SK-N-SH (cell line): ENCODE measurements around the gene LFNG. TPM values are rescaled to one million over a fixed set of nuclear protein-coding genes. Genes with fewer than 3 reads are reported as not detected.

Source experiments
- CTCF ChIA-PET: fragments of 300-600, 350-600 bp; formaldehyde crosslinking; extraction: SDS; loops from one replicate; lab custom pipeline; 2021; lab: Yijun Ruan, JAX
- POLR2A ChIA-PET: fragments of 350-600 bp; sonication (Branson Sonifier 250); formaldehyde crosslinking; extraction: SDS; loops from one replicate; lab custom pipeline; 2020; ENCODE audit warnings: antibody characterized with exemption, inconsistent platforms; lab: Yijun Ruan, JAX
- DNase-seq: peaks from one replicate; pipeline ENCODE4 v3.0.0; 2012
- H2AFZ ChIP-seq: fragments of 200-600 bp; sonication (generic); 2 replicates; pipeline ENCODE4 v1.8.1; 2016; ENCODE audit warnings: antibody characterized with exemption, mild to moderate bottlenecking, low read depth
- H3F3A ChIP-seq: fragments of 200-600 bp; sonication (generic); replicated peaks from 2 replicates; pipeline ENCODE3; 2016; ENCODE audit warnings: antibody characterized with exemption, mild to moderate bottlenecking; ENCODE audit not compliant: insufficient read depth
- H3K27ac ChIP-seq, 2 experiments: fragments of 200-500 bp in 1 of 2; fragments of 200-600 bp in 1 of 2; sonication (Bioruptor generic) in 1 of 2; sonication (generic), shearing (Covaris generic) in 1 of 2; 2 replicates each; pipeline versions ENCODE4 v1.5.1 to v1.6.1; 2014 to 2016; ENCODE audit warnings: low read depth in 2 of 2, inconsistent platforms in 1 of 2, low read length in 1 of 2, mild to moderate bottlenecking in 1 of 2, mixed read lengths in 1 of 2
- H3K27me3 ChIP-seq: fragments of 200-600 bp; sonication (generic), shearing (Covaris generic); 2 replicates; pipeline ENCODE4 v1.6.1; 2016; ENCODE audit warnings: mixed run types; ENCODE audit not compliant: insufficient read depth
- H3K36me3 ChIP-seq, 2 experiments: fragments of 200-500 bp in 1 of 2; fragments of 200-600 bp in 1 of 2; sonication (Bioruptor generic) in 1 of 2; sonication (generic) in 1 of 2; replicated peaks in 1 of 2; 2 replicates each; pipeline versions ENCODE3 to v1.5.1; 2014 to 2016; ENCODE audit warnings: low read length in 1 of 2, mild to moderate bottlenecking in 1 of 2; ENCODE audit not compliant: insufficient read depth in 2 of 2, control insufficient read depth in 1 of 2
- H3K4me1 ChIP-seq, 2 experiments: fragments of 200-500 bp in 1 of 2; fragments of 200-600 bp in 1 of 2; sonication (Bioruptor generic) in 1 of 2; sonication (generic), shearing (Covaris generic) in 1 of 2; 2 replicates each; pipeline versions ENCODE4 v1.5.1 to v1.6.1; 2014 to 2016; ENCODE audit warnings: low read depth in 1 of 2, low read length in 1 of 2, mixed run types in 1 of 2; ENCODE audit not compliant: insufficient read depth in 2 of 2, control insufficient read depth in 1 of 2
- H3K4me2 ChIP-seq: fragments of 200-600 bp; sonication (generic), shearing (Covaris generic); 2 replicates; pipeline ENCODE4 v1.6.1; 2017; ENCODE audit warnings: mixed run types
- H3K4me3 ChIP-seq, 2 experiments: fragments of 200-500 bp in 1 of 2; fragments of 200-600 bp in 1 of 2; sonication (Bioruptor generic) in 1 of 2; sonication (generic), shearing (Covaris generic) in 1 of 2; 2 replicates each; pipeline versions ENCODE4 v1.5.1 to v1.8.1; 2014 to 2016; ENCODE audit warnings: low read depth in 2 of 2, inconsistent platforms in 1 of 2, low read length in 1 of 2, mild to moderate bottlenecking in 1 of 2, mixed read lengths in 1 of 2, moderate library complexity in 1 of 2
- H3K79me2 ChIP-seq: fragments of 200-600 bp; sonication (generic); 2 replicates; pipeline ENCODE4 v1.8.1; 2017; ENCODE audit warnings: mild to moderate bottlenecking; ENCODE audit not compliant: insufficient read depth
- H3K9ac ChIP-seq: fragments of 200-600 bp; sonication (generic); 2 replicates; pipeline ENCODE4 v1.6.1; 2017; ENCODE audit warnings: mixed run types
- H3K9me2 ChIP-seq: fragments of 200-600 bp; sonication (generic); 2 replicates; pipeline ENCODE4 v1.6.1; 2017; ENCODE audit warnings: mixed run types
- H3K9me3 ChIP-seq: fragments of 200-600 bp; sonication (generic); 2 replicates; pipeline ENCODE4 v1.6.1; 2017; ENCODE audit warnings: mixed run types, mild to moderate bottlenecking, moderate library complexity
- H4K20me1 ChIP-seq: fragments of 200-600 bp; sonication (generic); 2 replicates; pipeline ENCODE4 v1.6.1; 2017; ENCODE audit warnings: mild to moderate bottlenecking, mixed run types; ENCODE audit not compliant: insufficient read depth
- EZH2phosphoT487 ChIP-seq: fragments of 200-600 bp; sonication (generic); IDR thresholded peaks from 2 replicates; pipeline ENCODE4 v1.6.1; 2017; ENCODE audit warnings: low read depth, mixed run types, mild to moderate bottlenecking, antibody characterized with exemption, moderate library complexity, borderline replicate concordance
- MEF2A ChIP-seq: IDR thresholded peaks from 2 replicates; pipeline ENCODE4 v1.4.0; 2012; ENCODE audit warnings: low read depth, borderline replicate concordance
- NFIC ChIP-seq: IDR thresholded peaks from 2 replicates; pipeline ENCODE4 v1.4.0; 2012; ENCODE audit warnings: borderline replicate concordance
- POLR2AphosphoS5 ChIP-seq: IDR thresholded peaks from 2 replicates; pipeline ENCODE4 v1.6.1; 2012; ENCODE audit warnings: low read depth, low read length
- SMC3 ChIP-seq: IDR thresholded peaks from 2 replicates; pipeline ENCODE4 v1.6.1; 2012; ENCODE audit warnings: low read depth, low read length, improper control_type of control experiment
- TAF1 ChIP-seq: IDR thresholded peaks from 2 replicates; pipeline ENCODE4 v1.6.1; 2012; ENCODE audit warnings: low read depth, mild to moderate bottlenecking, low read length, moderate library complexity, borderline replicate concordance
- WGBS: methylation state at CpG from one replicate; pipeline ENCODE4 v1.1.6; 2017; ENCODE audit warnings: low lambda C conversion rate; 5-methylcytosine and 5-hydroxymethylcytosine counted together
- polyA plus RNA-seq, 3 experiments: library from polyadenylated mRNA; depleted of rRNA; stranded (reverse); fragments of >200 nt; gene quantifications; 2 replicates each; pipeline ENCODE4 v1.2.3, GENCODE V29; 2012
- TF ChIP-seq, protein P1 (sequence below): IDR thresholded peaks from 2 replicates; pipeline ENCODE4; 2012
- TF ChIP-seq, protein P2 (sequence below): fragments of 200-600 bp; sonication (generic); IDR thresholded peaks from 2 replicates; pipeline ENCODE4 v1.6.1; 2017; ENCODE audit warnings: antibody characterized with exemption, mild to moderate bottlenecking, moderate library complexity
- TF ChIP-seq, protein P3 (sequence below): IDR thresholded peaks from 2 replicates; pipeline ENCODE4 v1.4.0; 2012; ENCODE audit warnings: low read depth

Gene LFNG
- polyA plus RNA-seq, 1 of the 3 experiments (the other 2 are of a cell fraction) = 9.4 TPM

DNA sequence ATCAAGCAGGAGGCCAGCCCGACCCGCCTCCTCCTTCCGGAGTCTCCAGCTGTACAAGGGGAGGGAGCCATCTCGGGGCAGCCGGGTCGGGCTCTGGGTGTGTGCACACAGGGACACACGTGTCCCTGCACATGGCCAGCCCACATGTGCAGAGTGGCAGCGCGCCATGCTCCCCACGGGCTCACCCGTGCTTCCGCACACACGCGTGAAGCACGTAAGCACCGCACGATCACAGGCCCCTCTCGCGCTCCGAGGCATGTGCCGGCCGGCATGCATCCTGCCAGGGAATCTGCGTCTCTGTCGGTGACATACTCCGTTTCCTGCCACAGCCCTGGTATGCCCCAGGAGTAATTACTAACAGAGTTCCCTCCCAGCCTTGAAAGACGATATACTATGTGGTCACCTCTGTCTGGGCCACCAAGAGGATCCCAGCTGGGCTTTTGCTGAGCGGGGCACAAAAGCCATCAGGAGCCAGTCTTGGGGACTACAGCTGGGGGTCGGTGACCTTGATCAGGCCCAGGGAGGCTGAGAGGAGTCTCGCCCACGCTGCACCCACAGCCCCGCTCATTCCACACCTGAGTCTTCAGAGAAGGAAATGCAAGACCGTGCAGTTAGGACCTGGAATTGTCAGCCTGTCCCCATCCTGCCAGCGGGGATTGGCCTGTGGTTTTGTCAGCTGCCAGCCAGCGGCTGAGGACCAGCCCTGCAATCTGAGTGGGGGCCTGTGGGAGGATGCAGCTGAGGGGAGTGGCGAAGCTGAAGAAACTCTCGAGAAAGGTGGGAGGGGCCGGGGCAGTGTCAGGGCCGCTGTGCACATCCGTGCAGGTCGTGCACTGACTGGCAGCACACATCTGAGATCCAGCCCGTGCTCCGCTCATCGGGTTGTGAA is 11.0 kb upstream of the LFNG start:
- no peak for DNase-seq
- no peak overlapping the region for H3K4me2 ChIP-seq
- H4K20me1 ChIP-seq = no peaks in the 10 kb centered on the region
- no peaks in the 10 kb centered on the region for H3K79me2 ChIP-seq
- H3K4me1 ChIP-seq = peaks cover 5 to 53% of the 10 kb centered on the region in 2 experiments; a peak in 2 of 4 replicates
- no peak for TF ChIP-seq SMC3
- no peak for TF ChIP-seq EZH2phosphoT487
- TF ChIP-seq, protein P1, sequence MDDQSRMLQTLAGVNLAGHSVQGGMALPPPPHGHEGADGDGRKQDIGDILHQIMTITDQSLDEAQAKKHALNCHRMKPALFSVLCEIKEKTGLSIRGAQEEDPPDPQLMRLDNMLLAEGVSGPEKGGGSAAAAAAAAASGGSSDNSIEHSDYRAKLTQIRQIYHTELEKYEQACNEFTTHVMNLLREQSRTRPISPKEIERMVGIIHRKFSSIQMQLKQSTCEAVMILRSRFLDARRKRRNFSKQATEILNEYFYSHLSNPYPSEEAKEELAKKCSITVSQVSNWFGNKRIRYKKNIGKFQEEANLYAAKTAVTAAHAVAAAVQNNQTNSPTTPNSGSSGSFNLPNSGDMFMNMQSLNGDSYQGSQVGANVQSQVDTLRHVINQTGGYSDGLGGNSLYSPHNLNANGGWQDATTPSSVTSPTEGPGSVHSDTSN = no peak
- TF ChIP-seq NFIC = no peak
- TF ChIP-seq, protein P2, sequence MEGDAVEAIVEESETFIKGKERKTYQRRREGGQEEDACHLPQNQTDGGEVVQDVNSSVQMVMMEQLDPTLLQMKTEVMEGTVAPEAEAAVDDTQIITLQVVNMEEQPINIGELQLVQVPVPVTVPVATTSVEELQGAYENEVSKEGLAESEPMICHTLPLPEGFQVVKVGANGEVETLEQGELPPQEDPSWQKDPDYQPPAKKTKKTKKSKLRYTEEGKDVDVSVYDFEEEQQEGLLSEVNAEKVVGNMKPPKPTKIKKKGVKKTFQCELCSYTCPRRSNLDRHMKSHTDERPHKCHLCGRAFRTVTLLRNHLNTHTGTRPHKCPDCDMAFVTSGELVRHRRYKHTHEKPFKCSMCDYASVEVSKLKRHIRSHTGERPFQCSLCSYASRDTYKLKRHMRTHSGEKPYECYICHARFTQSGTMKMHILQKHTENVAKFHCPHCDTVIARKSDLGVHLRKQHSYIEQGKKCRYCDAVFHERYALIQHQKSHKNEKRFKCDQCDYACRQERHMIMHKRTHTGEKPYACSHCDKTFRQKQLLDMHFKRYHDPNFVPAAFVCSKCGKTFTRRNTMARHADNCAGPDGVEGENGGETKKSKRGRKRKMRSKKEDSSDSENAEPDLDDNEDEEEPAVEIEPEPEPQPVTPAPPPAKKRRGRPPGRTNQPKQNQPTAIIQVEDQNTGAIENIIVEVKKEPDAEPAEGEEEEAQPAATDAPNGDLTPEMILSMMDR = no peak
- no peak for TF ChIP-seq POLR2AphosphoS5
- POLR2A ChIA-PET = no interaction called here
- H2AFZ ChIP-seq = no peak overlapping the region
- 85% methylated on average over 43 of the region's 43 CpGs for WGBS
- CTCF ChIA-PET = interaction anchor here (0.6 to 2.1 kb wide), 5 partner anchors 25 to 162 kb away, joined by 3 to 8 read pairs (median 3); no protein-coding TSS in a partner anchor
- H3K9ac ChIP-seq = no peak overlapping the region
- H3K9me3 ChIP-seq = no peaks in the 10 kb centered on the region
- H3K36me3 ChIP-seq = no peaks in the 10 kb centered on the region
- no peaks in the 10 kb centered on the region for H3K27me3 ChIP-seq
- H3K9me2 ChIP-seq = no peaks in the 10 kb centered on the region
- peak overlapping the region in 1 of 2 experiments; percentile 51; a peak in 2 of 4 replicates for H3K27ac ChIP-seq
- peaks cover 7% of the 10 kb centered on the region for H3F3A ChIP-seq
- H3K4me3 ChIP-seq = no peak overlapping the region

DNA sequence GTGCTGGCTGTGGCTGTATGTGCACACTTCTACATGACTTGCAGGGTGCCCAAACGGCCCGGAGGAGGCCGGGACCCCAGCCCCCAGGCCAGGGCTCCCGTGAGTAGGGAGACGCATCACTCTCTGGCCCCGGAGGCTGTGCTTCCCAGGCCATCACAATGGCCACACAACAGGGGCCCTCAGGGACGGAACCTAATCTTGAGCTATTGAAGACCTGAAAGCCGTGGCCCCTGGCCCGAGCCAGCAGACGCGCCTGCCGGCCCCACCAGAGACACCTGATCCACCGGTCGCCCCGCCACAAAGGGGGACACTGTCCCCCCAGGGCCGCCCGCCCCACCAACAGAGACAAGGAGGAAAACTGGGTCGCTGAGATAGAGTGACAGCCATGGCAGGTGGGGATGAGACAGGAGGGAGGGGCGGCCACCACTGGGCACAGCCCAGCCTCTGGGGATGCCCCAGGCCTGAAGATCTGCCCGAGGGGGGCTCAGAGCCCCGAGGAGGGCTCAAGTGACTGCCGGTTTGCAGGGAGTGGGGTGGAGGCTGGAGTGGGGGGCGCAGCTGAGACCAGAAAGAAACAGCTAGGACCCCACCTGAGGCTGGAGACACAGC is 10.2 kb upstream of the LFNG start:
- no peaks in the 10 kb centered on the region for H3K27me3 ChIP-seq
- H4K20me1 ChIP-seq = no peaks in the 10 kb centered on the region
- 87% methylated on average over 21 of the region's 23 CpGs for WGBS
- DNase-seq = no peak
- no peak overlapping the region for H3K4me3 ChIP-seq
- TF ChIP-seq, protein P3, sequence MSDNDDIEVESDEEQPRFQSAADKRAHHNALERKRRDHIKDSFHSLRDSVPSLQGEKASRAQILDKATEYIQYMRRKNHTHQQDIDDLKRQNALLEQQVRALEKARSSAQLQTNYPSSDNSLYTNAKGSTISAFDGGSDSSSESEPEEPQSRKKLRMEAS = no peak
- TF ChIP-seq TAF1 (no peak), MEF2A (no peak)
- no peaks in the 10 kb centered on the region for H3K79me2 ChIP-seq
- H3K9me2 ChIP-seq = no peaks in the 10 kb centered on the region
- ChIA-PET CTCF (interaction anchor here (0.6 to 2.1 kb wide), 3 partner anchors 25 to 162 kb away, joined by 3 to 8 read pairs (median 3); no protein-coding TSS in a partner anchor), POLR2A (no interaction called here)
- peaks cover 5 to 60% of the 10 kb centered on the region in 2 experiments; a peak in 2 of 4 replicates for H3K4me1 ChIP-seq
- no peaks in the 10 kb centered on the region for H3K36me3 ChIP-seq
- no peaks in the 10 kb centered on the region for H3K9me3 ChIP-seq
- no peak overlapping the region for H3K9ac ChIP-seq
- peaks cover 7% of the 10 kb centered on the region for H3F3A ChIP-seq
- no peak overlapping the region for H3K4me2 ChIP-seq
- peak overlapping the region in 1 of 2 experiments; percentile 1; a peak in 1 of 4 replicates for H3K27ac ChIP-seq
- no peak overlapping the region for H2AFZ ChIP-seq
